SK-N-SH (cell line): Measurements from ENCODE around the gene PFKFB1. TPM values are rescaled to one million over a fixed set of nuclear protein-coding genes. Genes with fewer than 3 reads are reported as not detected.

Source experiments
- CTCF ChIA-PET: fragments of 300-600, 350-600 bp; formaldehyde crosslinking; extraction: SDS; loops from one replicate; lab custom pipeline; 2021; lab: Yijun Ruan, JAX
- POLR2A ChIA-PET: fragments of 350-600 bp; sonication (Branson Sonifier 250); formaldehyde crosslinking; extraction: SDS; loops from one replicate; lab custom pipeline; 2020; ENCODE audit warnings: antibody characterized with exemption, inconsistent platforms; lab: Yijun Ruan, JAX
- DNase-seq: peaks from one replicate; pipeline ENCODE4 v3.0.0; 2012
- H2AFZ ChIP-seq: fragments of 200-600 bp; sonication (generic); 2 replicates; pipeline ENCODE4 v1.8.1; 2016; ENCODE audit warnings: antibody characterized with exemption, mild to moderate bottlenecking, low read depth
- H3F3A ChIP-seq: fragments of 200-600 bp; sonication (generic); replicated peaks from 2 replicates; pipeline ENCODE3; 2016; ENCODE audit warnings: antibody characterized with exemption, mild to moderate bottlenecking; ENCODE audit not compliant: insufficient read depth
- H3K27ac ChIP-seq, 2 experiments: fragments of 200-500 bp in 1 of 2; fragments of 200-600 bp in 1 of 2; sonication (Bioruptor generic) in 1 of 2; sonication (generic), shearing (Covaris generic) in 1 of 2; 2 replicates each; pipeline versions ENCODE4 v1.5.1 to v1.6.1; 2014 to 2016; ENCODE audit warnings: low read depth in 2 of 2, inconsistent platforms in 1 of 2, low read length in 1 of 2, mild to moderate bottlenecking in 1 of 2, mixed read lengths in 1 of 2
- H3K27me3 ChIP-seq: fragments of 200-600 bp; sonication (generic), shearing (Covaris generic); 2 replicates; pipeline ENCODE4 v1.6.1; 2016; ENCODE audit warnings: mixed run types; ENCODE audit not compliant: insufficient read depth
- H3K36me3 ChIP-seq, 2 experiments: fragments of 200-500 bp in 1 of 2; fragments of 200-600 bp in 1 of 2; sonication (Bioruptor generic) in 1 of 2; sonication (generic) in 1 of 2; replicated peaks in 1 of 2; 2 replicates each; pipeline versions ENCODE3 to v1.5.1; 2014 to 2016; ENCODE audit warnings: low read length in 1 of 2, mild to moderate bottlenecking in 1 of 2; ENCODE audit not compliant: insufficient read depth in 2 of 2, control insufficient read depth in 1 of 2
- H3K4me1 ChIP-seq, 2 experiments: fragments of 200-500 bp in 1 of 2; fragments of 200-600 bp in 1 of 2; sonication (Bioruptor generic) in 1 of 2; sonication (generic), shearing (Covaris generic) in 1 of 2; 2 replicates each; pipeline versions ENCODE4 v1.5.1 to v1.6.1; 2014 to 2016; ENCODE audit warnings: low read depth in 1 of 2, low read length in 1 of 2, mixed run types in 1 of 2; ENCODE audit not compliant: insufficient read depth in 2 of 2, control insufficient read depth in 1 of 2
- H3K4me2 ChIP-seq: fragments of 200-600 bp; sonication (generic), shearing (Covaris generic); 2 replicates; pipeline ENCODE4 v1.6.1; 2017; ENCODE audit warnings: mixed run types
- H3K4me3 ChIP-seq, 2 experiments: fragments of 200-500 bp in 1 of 2; fragments of 200-600 bp in 1 of 2; sonication (Bioruptor generic) in 1 of 2; sonication (generic), shearing (Covaris generic) in 1 of 2; 2 replicates each; pipeline versions ENCODE4 v1.5.1 to v1.8.1; 2014 to 2016; ENCODE audit warnings: low read depth in 2 of 2, inconsistent platforms in 1 of 2, low read length in 1 of 2, mild to moderate bottlenecking in 1 of 2, mixed read lengths in 1 of 2, moderate library complexity in 1 of 2
- H3K79me2 ChIP-seq: fragments of 200-600 bp; sonication (generic); 2 replicates; pipeline ENCODE4 v1.8.1; 2017; ENCODE audit warnings: mild to moderate bottlenecking; ENCODE audit not compliant: insufficient read depth
- H3K9ac ChIP-seq: fragments of 200-600 bp; sonication (generic); 2 replicates; pipeline ENCODE4 v1.6.1; 2017; ENCODE audit warnings: mixed run types
- H3K9me2 ChIP-seq: fragments of 200-600 bp; sonication (generic); 2 replicates; pipeline ENCODE4 v1.6.1; 2017; ENCODE audit warnings: mixed run types
- H3K9me3 ChIP-seq: fragments of 200-600 bp; sonication (generic); 2 replicates; pipeline ENCODE4 v1.6.1; 2017; ENCODE audit warnings: mixed run types, mild to moderate bottlenecking, moderate library complexity
- H4K20me1 ChIP-seq: fragments of 200-600 bp; sonication (generic); 2 replicates; pipeline ENCODE4 v1.6.1; 2017; ENCODE audit warnings: mild to moderate bottlenecking, mixed run types; ENCODE audit not compliant: insufficient read depth
- CHD2 ChIP-seq: fragments of 150-350 bp; IDR thresholded peaks from 2 replicates; pipeline ENCODE4 v1.6.1; 2018; ENCODE audit warnings: low read length; ENCODE audit not compliant: partially characterized antibody
- EP300 ChIP-seq, 2 experiments: IDR thresholded peaks; 2 replicates each; pipeline versions ENCODE4 v1.4.0 to v1.6.1; 2012; ENCODE audit warnings: borderline replicate concordance in 1 of 2, low read depth in 1 of 2, low read length in 1 of 2
- FOSL2 ChIP-seq: IDR thresholded peaks from 2 replicates; pipeline ENCODE4 v1.4.0; 2012; ENCODE audit warnings: low read depth, mild to moderate bottlenecking, moderate library complexity, borderline replicate concordance
- FOXM1 ChIP-seq: IDR thresholded peaks from 2 replicates; pipeline ENCODE4 v1.4.0; 2012; ENCODE audit warnings: low read depth, mild to moderate bottlenecking
- MXI1 ChIP-seq: IDR thresholded peaks from 2 replicates; pipeline ENCODE4 v1.6.1; 2012; ENCODE audit warnings: mild to moderate bottlenecking, low read depth, low read length, improper control_type of control experiment
- NFIC ChIP-seq: IDR thresholded peaks from 2 replicates; pipeline ENCODE4 v1.4.0; 2012; ENCODE audit warnings: borderline replicate concordance
- NRF1 ChIP-seq: IDR thresholded peaks from 2 replicates; pipeline ENCODE4 v1.6.1; 2012; ENCODE audit warnings: low read depth, mild to moderate bottlenecking, low read length
- RAD21 ChIP-seq: IDR thresholded peaks from 2 replicates; pipeline ENCODE4 v1.6.1; 2012; ENCODE audit warnings: mild to moderate bottlenecking, low read length
- RCOR1 ChIP-seq: fragments of 150-350 bp; IDR thresholded peaks from 2 replicates; pipeline ENCODE4 v1.6.1; 2017; ENCODE audit warnings: antibody characterized with exemption, low read length
- RFX5 ChIP-seq: IDR thresholded peaks from 2 replicates; pipeline ENCODE4 v1.6.1; 2012; ENCODE audit warnings: mild to moderate bottlenecking, improper control_type of control experiment, low read length
- SMC3 ChIP-seq: IDR thresholded peaks from 2 replicates; pipeline ENCODE4 v1.6.1; 2012; ENCODE audit warnings: low read depth, low read length, improper control_type of control experiment
- TEAD4 ChIP-seq: IDR thresholded peaks from 2 replicates; pipeline ENCODE4 v1.4.0; 2012; ENCODE audit warnings: mild to moderate bottlenecking, borderline replicate concordance; ENCODE audit not compliant: insufficient read depth
- WGBS: methylation state at CpG from one replicate; pipeline ENCODE4 v1.1.6; 2017; ENCODE audit warnings: low lambda C conversion rate; 5-methylcytosine and 5-hydroxymethylcytosine counted together
- polyA plus RNA-seq, 3 experiments: library from polyadenylated mRNA; depleted of rRNA; stranded (reverse); fragments of >200 nt; gene quantifications; 2 replicates each; pipeline ENCODE4 v1.2.3, GENCODE V29; 2012
- TF ChIP-seq, protein P1 (sequence below): IDR thresholded peaks from 2 replicates; pipeline ENCODE4 v1.4.0; 2012; ENCODE audit warnings: low read depth
- TF ChIP-seq, protein P2 (sequence below): fragments of 150-350 bp; IDR thresholded peaks from 2 replicates; pipeline ENCODE4 v1.6.1; 2016; ENCODE audit warnings: mild to moderate bottlenecking, low read depth, low read length
- TF ChIP-seq, protein P3 (sequence below): fragments of 200-600 bp; sonication (generic); IDR thresholded peaks from 2 replicates; pipeline ENCODE4 v1.6.1; 2017; ENCODE audit warnings: antibody characterized with exemption, mild to moderate bottlenecking, moderate library complexity
- TF ChIP-seq, protein P4 (sequence below): IDR thresholded peaks from 2 replicates; pipeline ENCODE4 v1.4.0; 2012; ENCODE audit warnings: low read depth, borderline replicate concordance
- TF ChIP-seq, protein P5 (sequence below): IDR thresholded peaks from 2 replicates; pipeline ENCODE4 v1.4.0; 2012; ENCODE audit warnings: low read depth, borderline replicate concordance
- TF ChIP-seq, protein P6 (sequence below): IDR thresholded peaks from 2 replicates; pipeline ENCODE4 v1.6.1; 2012; ENCODE audit warnings: mild to moderate bottlenecking, low read depth, low read length, moderate library complexity

The PFKFB1 gene
- polyA plus RNA-seq, 1 of the 3 experiments (the other 2 are of a cell fraction): 0.12 TPM

DNA sequence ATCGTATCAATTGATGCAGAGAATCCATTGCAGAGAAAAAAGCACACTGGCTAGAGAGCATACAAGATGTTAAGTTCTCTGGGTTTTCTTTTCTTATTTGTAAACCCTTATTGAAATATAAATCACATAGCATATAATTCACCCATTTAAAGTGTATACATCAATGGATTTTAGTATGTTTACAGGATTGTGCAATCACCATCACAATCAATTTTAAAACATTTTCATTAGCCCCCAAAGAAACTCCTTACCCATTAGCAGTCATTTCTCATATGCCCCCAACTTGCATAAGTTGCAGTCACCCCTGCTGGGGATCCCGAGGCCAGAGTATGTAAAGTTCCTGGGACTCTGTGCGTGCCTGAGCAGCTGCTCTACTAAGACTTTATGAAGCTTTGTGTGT, 108.2 kb downstream of the PFKFB1 start:
- H3F3A ChIP-seq: no peaks in the 10 kb centered on the region
- no peaks in the 10 kb centered on the region for H3K9me2 ChIP-seq
- H3K4me1 ChIP-seq: no peaks in the 10 kb centered on the region
- POLR2A ChIA-PET: no interaction called here
- no peaks in the 10 kb centered on the region for H4K20me1 ChIP-seq
- H2AFZ ChIP-seq: no peak overlapping the region
- H3K27ac ChIP-seq: no peak overlapping the region
- no peak for DNase-seq
- no peak for TF ChIP-seq TEAD4
- TF ChIP-seq FOXM1: no peak
- TF ChIP-seq, protein P1, sequence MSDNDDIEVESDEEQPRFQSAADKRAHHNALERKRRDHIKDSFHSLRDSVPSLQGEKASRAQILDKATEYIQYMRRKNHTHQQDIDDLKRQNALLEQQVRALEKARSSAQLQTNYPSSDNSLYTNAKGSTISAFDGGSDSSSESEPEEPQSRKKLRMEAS: no peak
- TF ChIP-seq FOSL2: no peak
- no peak for TF ChIP-seq RFX5
- no peak for TF ChIP-seq NFIC
- TF ChIP-seq EP300 (IDR thresholded peaks at IDR 0.05; ENCODE audit: borderline replicate concordance in 1 of 2, low read depth in 1 of 2, low read length in 1 of 2): no peak
- TF ChIP-seq RCOR1: no peak
- TF ChIP-seq, protein P2, sequence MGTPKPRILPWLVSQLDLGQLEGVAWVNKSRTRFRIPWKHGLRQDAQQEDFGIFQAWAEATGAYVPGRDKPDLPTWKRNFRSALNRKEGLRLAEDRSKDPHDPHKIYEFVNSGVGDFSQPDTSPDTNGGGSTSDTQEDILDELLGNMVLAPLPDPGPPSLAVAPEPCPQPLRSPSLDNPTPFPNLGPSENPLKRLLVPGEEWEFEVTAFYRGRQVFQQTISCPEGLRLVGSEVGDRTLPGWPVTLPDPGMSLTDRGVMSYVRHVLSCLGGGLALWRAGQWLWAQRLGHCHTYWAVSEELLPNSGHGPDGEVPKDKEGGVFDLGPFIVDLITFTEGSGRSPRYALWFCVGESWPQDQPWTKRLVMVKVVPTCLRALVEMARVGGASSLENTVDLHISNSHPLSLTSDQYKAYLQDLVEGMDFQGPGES: no peak
- no peak for TF ChIP-seq MXI1
- TF ChIP-seq RAD21: no peak
- TF ChIP-seq CHD2: no peak
- TF ChIP-seq, protein P3, sequence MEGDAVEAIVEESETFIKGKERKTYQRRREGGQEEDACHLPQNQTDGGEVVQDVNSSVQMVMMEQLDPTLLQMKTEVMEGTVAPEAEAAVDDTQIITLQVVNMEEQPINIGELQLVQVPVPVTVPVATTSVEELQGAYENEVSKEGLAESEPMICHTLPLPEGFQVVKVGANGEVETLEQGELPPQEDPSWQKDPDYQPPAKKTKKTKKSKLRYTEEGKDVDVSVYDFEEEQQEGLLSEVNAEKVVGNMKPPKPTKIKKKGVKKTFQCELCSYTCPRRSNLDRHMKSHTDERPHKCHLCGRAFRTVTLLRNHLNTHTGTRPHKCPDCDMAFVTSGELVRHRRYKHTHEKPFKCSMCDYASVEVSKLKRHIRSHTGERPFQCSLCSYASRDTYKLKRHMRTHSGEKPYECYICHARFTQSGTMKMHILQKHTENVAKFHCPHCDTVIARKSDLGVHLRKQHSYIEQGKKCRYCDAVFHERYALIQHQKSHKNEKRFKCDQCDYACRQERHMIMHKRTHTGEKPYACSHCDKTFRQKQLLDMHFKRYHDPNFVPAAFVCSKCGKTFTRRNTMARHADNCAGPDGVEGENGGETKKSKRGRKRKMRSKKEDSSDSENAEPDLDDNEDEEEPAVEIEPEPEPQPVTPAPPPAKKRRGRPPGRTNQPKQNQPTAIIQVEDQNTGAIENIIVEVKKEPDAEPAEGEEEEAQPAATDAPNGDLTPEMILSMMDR: no peak
- TF ChIP-seq, protein P4, sequence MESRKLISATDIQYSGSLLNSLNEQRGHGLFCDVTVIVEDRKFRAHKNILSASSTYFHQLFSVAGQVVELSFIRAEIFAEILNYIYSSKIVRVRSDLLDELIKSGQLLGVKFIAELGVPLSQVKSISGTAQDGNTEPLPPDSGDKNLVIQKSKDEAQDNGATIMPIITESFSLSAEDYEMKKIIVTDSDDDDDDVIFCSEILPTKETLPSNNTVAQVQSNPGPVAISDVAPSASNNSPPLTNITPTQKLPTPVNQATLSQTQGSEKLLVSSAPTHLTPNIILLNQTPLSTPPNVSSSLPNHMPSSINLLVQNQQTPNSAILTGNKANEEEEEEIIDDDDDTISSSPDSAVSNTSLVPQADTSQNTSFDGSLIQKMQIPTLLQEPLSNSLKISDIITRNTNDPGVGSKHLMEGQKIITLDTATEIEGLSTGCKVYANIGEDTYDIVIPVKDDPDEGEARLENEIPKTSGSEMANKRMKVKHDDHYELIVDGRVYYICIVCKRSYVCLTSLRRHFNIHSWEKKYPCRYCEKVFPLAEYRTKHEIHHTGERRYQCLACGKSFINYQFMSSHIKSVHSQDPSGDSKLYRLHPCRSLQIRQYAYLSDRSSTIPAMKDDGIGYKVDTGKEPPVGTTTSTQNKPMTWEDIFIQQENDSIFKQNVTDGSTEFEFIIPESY: no peak
- no peak for TF ChIP-seq NRF1
- TF ChIP-seq, protein P5, sequence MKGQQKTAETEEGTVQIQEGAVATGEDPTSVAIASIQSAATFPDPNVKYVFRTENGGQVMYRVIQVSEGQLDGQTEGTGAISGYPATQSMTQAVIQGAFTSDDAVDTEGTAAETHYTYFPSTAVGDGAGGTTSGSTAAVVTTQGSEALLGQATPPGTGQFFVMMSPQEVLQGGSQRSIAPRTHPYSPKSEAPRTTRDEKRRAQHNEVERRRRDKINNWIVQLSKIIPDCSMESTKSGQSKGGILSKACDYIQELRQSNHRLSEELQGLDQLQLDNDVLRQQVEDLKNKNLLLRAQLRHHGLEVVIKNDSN: no peak
- TF ChIP-seq SMC3: no peak
- TF ChIP-seq, protein P6, sequence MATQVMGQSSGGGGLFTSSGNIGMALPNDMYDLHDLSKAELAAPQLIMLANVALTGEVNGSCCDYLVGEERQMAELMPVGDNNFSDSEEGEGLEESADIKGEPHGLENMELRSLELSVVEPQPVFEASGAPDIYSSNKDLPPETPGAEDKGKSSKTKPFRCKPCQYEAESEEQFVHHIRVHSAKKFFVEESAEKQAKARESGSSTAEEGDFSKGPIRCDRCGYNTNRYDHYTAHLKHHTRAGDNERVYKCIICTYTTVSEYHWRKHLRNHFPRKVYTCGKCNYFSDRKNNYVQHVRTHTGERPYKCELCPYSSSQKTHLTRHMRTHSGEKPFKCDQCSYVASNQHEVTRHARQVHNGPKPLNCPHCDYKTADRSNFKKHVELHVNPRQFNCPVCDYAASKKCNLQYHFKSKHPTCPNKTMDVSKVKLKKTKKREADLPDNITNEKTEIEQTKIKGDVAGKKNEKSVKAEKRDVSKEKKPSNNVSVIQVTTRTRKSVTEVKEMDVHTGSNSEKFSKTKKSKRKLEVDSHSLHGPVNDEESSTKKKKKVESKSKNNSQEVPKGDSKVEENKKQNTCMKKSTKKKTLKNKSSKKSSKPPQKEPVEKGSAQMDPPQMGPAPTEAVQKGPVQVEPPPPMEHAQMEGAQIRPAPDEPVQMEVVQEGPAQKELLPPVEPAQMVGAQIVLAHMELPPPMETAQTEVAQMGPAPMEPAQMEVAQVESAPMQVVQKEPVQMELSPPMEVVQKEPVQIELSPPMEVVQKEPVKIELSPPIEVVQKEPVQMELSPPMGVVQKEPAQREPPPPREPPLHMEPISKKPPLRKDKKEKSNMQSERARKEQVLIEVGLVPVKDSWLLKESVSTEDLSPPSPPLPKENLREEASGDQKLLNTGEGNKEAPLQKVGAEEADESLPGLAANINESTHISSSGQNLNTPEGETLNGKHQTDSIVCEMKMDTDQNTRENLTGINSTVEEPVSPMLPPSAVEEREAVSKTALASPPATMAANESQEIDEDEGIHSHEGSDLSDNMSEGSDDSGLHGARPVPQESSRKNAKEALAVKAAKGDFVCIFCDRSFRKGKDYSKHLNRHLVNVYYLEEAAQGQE: no peak
- H3K27me3 ChIP-seq: peaks cover 4% of the 10 kb centered on the region; the same call in 1 of the 2 replicates
- no peaks in the 10 kb centered on the region for H3K79me2 ChIP-seq
- no peaks in the 10 kb centered on the region for H3K9me3 ChIP-seq
- 24% methylated on average over 3 of the region's 3 CpGs for WGBS
- H3K4me3 ChIP-seq: no peak overlapping the region
- H3K9ac ChIP-seq: no peak overlapping the region
- H3K4me2 ChIP-seq: no peak overlapping the region
- CTCF ChIA-PET: no interaction called here
- H3K36me3 ChIP-seq: no peaks in the 10 kb centered on the region
